ENCODE data around the gene PXDN.

DNA sequence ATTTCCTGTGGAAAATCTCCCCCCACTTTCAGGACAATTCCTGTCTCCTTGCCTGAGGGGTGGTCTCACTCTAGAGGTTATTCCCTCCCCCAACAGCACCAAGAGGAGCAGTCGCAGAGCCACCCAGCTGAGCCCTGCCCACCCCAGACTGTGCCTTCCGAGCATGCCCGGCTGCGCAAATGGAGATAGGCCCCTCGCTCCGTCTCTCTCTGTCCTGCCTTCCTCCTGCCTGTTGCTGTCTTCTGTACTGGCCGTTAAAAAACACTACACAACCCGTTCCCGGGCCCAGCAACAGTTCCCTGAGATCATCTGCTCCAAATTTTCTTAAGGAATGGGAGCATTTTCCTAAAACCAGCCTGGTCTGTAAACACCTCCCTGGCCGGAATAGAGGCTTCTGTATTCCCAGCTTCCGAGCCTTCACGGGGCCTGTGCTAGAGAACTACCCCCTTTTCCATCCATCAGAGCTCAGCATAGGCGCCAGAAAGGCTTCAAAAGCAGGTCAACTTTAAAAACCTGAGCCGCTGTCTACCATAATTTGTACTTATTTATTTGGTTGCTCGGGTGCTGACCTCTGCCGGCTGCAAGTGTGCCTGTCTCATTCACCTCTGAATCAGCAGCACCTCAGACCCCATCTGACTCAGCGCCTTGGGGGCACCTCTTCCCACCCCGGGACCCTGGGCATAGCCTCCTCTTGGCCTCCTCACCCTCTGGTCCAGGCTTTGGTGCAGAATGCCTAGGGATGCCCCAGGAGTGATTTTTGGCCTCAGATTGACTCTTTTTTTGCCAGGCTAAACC lies 159.4 kb downstream of the PXDN start:
- TF ChIP-seq GATA2 (IDR thresholded peaks at IDR 0.05; ENCODE audit: low read depth, low read length) = no peak
- TF ChIP-seq GATA3 (IDR thresholded peaks at IDR 0.05; ENCODE audit: low read depth, low read length) = no peak
